WTC11 (cell line): Measurements from ENCODE around the gene DDC. TPM values are rescaled to one million over a fixed set of nuclear protein-coding genes. Genes with fewer than 3 reads are reported as not detected.

Experiments used
- ATAC-seq: fragments of 200-7000 bp; cut with Tn5 transposase; 2 replicates; pipeline ENCODE4 v1.10.0; 2021; ENCODE audit warnings: mild to moderate bottlenecking, moderate library complexity
- CTCF ChIA-PET: fragments of 300-600 bp; sonication (Branson Sonifier 250); formaldehyde crosslinking; loops from one replicate; lab custom pipeline; 2021; ENCODE audit warnings: antibody characterized with exemption; lab: Charles Lee
- POLR2A ChIA-PET: fragments of 350-600 bp; sonication (Branson Sonifier 250); formaldehyde crosslinking; loops from one replicate; lab custom pipeline; 2021; ENCODE audit warnings: antibody characterized with exemption; lab: Charles Lee
- DNase-seq: peaks from one replicate; pipeline ENCODE4 v3.0.0; 2021; ENCODE audit warnings: low spot score
- H3K27ac Mint-ChIP-seq: 2 replicates; pipeline ENCODE4 v1.8.0; 2021; ENCODE audit warnings: mixed read lengths
- H3K27me3 Mint-ChIP-seq: 2 replicates; pipeline ENCODE4 v1.8.0; 2021; ENCODE audit warnings: low read depth, mild to moderate bottlenecking, moderate library complexity, mixed read lengths
- H3K36me3 Mint-ChIP-seq: 2 replicates; pipeline ENCODE4 v1.8.0; 2021; ENCODE audit warnings: mixed read lengths
- H3K4me1 Mint-ChIP-seq: 2 replicates; pipeline ENCODE4 v1.8.0; 2022; ENCODE audit warnings: mixed read lengths
- H3K4me3 Mint-ChIP-seq: 2 replicates; pipeline ENCODE4 v1.8.0; 2021; ENCODE audit warnings: mild to moderate bottlenecking, moderate library complexity, mixed read lengths
- H3K9me3 Mint-ChIP-seq: 2 replicates; pipeline ENCODE4 v1.8.0; 2021; ENCODE audit warnings: mixed read lengths
- ELF4 ChIP-seq: sonication (generic); formaldehyde crosslinking; IDR thresholded peaks from 2 replicates; pipeline ENCODE4 v1.8.1; 2022; ENCODE audit warnings: low read depth, mild to moderate bottlenecking, moderate library complexity, missing genetic modification reagents
- FOXK1 ChIP-seq: sonication (generic); formaldehyde crosslinking; IDR thresholded peaks from 2 replicates; pipeline ENCODE4 v1.8.0; 2022; ENCODE audit warnings: mild to moderate bottlenecking, moderate library complexity, missing genetic modification reagents
- GABPB1 ChIP-seq: sonication (generic); formaldehyde crosslinking; IDR thresholded peaks from 2 replicates; pipeline ENCODE4 v1.8.1; 2023; ENCODE audit warnings: mild to moderate bottlenecking, missing genetic modification reagents
- IRF2 ChIP-seq: sonication (generic); formaldehyde crosslinking; IDR thresholded peaks from 2 replicates; pipeline ENCODE4 v1.8.0; 2022; ENCODE audit warnings: low read depth, missing genetic modification reagents, borderline replicate concordance
- JAZF1 ChIP-seq: fragments of 250-450 bp; sonication (Bioruptor Pico); IDR thresholded peaks from 2 replicates; pipeline ENCODE4 v1.9.0; 2021; ENCODE audit warnings: moderate library complexity, mild to moderate bottlenecking, inconsistent platforms
- NFATC4 ChIP-seq: fragments of 250-450 bp; sonication (Bioruptor Pico); IDR thresholded peaks from 2 replicates; pipeline ENCODE4 v1.9.0; 2021; ENCODE audit warnings: mild to moderate bottlenecking
- NFYB ChIP-seq: sonication (generic); formaldehyde crosslinking; conservative IDR thresholded peaks from 2 replicates; pipeline ENCODE4 v1.8.0; 2022; ENCODE audit warnings: low read depth, missing genetic modification reagents
- NR3C1 ChIP-seq: sonication (generic); formaldehyde crosslinking; conservative IDR thresholded peaks from 2 replicates; pipeline ENCODE4 v1.8.1; 2023; ENCODE audit warnings: low read depth, mild to moderate bottlenecking, missing genetic modification reagents
- PRRX2 ChIP-seq: fragments of 250-450 bp; sonication (Bioruptor Pico); IDR thresholded peaks from 2 replicates; pipeline ENCODE4 v1.8.0; 2021; ENCODE audit warnings: mild to moderate bottlenecking
- TEAD1 ChIP-seq: sonication (generic); formaldehyde crosslinking; IDR thresholded peaks from 2 replicates; pipeline ENCODE4 v1.8.0; 2022; ENCODE audit warnings: mild to moderate bottlenecking, missing genetic modification reagents
- TP53 ChIP-seq: sonication (generic); formaldehyde crosslinking; IDR thresholded peaks from 2 replicates; pipeline ENCODE4 v1.8.1; 2023; ENCODE audit warnings: mild to moderate bottlenecking, missing genetic modification reagents
- ZNF232 ChIP-seq: sonication (generic); formaldehyde crosslinking; IDR thresholded peaks from 2 replicates; pipeline ENCODE4 v1.8.0; 2022; ENCODE audit warnings: mild to moderate bottlenecking, missing genetic modification reagents
- ZNF263 ChIP-seq: sonication (generic); formaldehyde crosslinking; IDR thresholded peaks from 2 replicates; pipeline ENCODE4 v1.8.1; 2022; ENCODE audit warnings: low read depth, mild to moderate bottlenecking, moderate library complexity, missing genetic modification reagents
- ZNF425 ChIP-seq: fragments of 250-450 bp; sonication (Bioruptor Pico); conservative IDR thresholded peaks from 2 replicates; pipeline ENCODE4 v1.9.0; 2021; ENCODE audit warnings: mild to moderate bottlenecking
- ZNF532 ChIP-seq: fragments of 250-450 bp; sonication (Bioruptor Pico); IDR thresholded peaks from 2 replicates; pipeline ENCODE4 v1.9.0; 2021; ENCODE audit warnings: mild to moderate bottlenecking, borderline replicate concordance
- total RNA-seq: library from RNA; stranded (reverse); gene quantifications from 3 replicates; pipeline ENCODE4 v1.2.3, GENCODE V29; 2021
- TF ChIP-seq, protein P1 (sequence below): sonication (generic); formaldehyde crosslinking; IDR thresholded peaks from 2 replicates; pipeline ENCODE4 v1.8.0; 2022; ENCODE audit warnings: mild to moderate bottlenecking, missing genetic modification reagents
- TF ChIP-seq, protein P2 (sequence below): sonication (generic); formaldehyde crosslinking; IDR thresholded peaks from 2 replicates; pipeline ENCODE4 v1.8.1; 2022; ENCODE audit warnings: low read depth, mild to moderate bottlenecking, moderate library complexity, missing genetic modification reagents, borderline replicate concordance

DDC gene
- total RNA-seq, 1 experiment from 2014 or later: not detected

- ChIA-PET CTCF (no interaction called here), POLR2A (interaction anchor here (0.7 kb wide), 1 partner anchor 50 kb away, joined by 3 read pairs; no protein-coding TSS in a partner anchor)
- ATAC-seq: no peak
Observed at GRCh38 chr7:50553973-50554372, 11.2 kb downstream of the DDC start.

More at GRCh38 chr7:50553973-50554372, 11.2 kb downstream of the DDC start:
- TF ChIP-seq, protein P1, sequence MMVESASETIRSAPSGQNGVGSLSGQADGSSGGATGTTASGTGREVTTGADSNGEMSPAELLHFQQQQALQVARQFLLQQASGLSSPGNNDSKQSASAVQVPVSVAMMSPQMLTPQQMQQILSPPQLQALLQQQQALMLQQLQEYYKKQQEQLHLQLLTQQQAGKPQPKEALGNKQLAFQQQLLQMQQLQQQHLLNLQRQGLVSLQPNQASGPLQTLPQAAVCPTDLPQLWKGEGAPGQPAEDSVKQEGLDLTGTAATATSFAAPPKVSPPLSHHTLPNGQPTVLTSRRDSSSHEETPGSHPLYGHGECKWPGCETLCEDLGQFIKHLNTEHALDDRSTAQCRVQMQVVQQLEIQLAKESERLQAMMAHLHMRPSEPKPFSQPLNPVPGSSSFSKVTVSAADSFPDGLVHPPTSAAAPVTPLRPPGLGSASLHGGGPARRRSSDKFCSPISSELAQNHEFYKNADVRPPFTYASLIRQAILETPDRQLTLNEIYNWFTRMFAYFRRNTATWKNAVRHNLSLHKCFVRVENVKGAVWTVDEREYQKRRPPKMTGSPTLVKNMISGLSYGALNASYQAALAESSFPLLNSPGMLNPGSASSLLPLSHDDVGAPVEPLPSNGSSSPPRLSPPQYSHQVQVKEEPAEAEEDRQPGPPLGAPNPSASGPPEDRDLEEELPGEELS (CRISPR knock-in tag): no peak
- no peak for TF ChIP-seq FOXK1 (CRISPR knock-in tag)
- TF ChIP-seq TEAD1: no peak
- TF ChIP-seq JAZF1 (CRISPR knock-in tag): no peak
- TF ChIP-seq NFYB (CRISPR knock-in tag): no peak
- TF ChIP-seq GABPB1 (CRISPR knock-in tag): no peak
- TF ChIP-seq ZNF263 (CRISPR knock-in tag): no peak
- no peak for TF ChIP-seq ZNF532 (CRISPR knock-in tag)
- TF ChIP-seq PRRX2 (CRISPR knock-in tag): no peak
- no peak for TF ChIP-seq IRF2 (CRISPR knock-in tag)
- TF ChIP-seq ZNF232 (CRISPR knock-in tag): no peak
- TF ChIP-seq, protein P2, sequence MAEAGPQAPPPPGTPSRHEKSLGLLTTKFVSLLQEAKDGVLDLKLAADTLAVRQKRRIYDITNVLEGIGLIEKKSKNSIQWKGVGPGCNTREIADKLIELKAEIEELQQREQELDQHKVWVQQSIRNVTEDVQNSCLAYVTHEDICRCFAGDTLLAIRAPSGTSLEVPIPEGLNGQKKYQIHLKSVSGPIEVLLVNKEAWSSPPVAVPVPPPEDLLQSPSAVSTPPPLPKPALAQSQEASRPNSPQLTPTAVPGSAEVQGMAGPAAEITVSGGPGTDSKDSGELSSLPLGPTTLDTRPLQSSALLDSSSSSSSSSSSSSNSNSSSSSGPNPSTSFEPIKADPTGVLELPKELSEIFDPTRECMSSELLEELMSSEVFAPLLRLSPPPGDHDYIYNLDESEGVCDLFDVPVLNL (CRISPR knock-in tag): no peak
- TF ChIP-seq NR3C1 (CRISPR knock-in tag): no peak
- no peak for TF ChIP-seq ZNF425 (CRISPR knock-in tag)
- no peak for TF ChIP-seq NFATC4 (CRISPR knock-in tag)
- TF ChIP-seq TP53 (CRISPR knock-in tag): no peak
- no peak for TF ChIP-seq ELF4 (CRISPR knock-in tag)
- H3K36me3 Mint-ChIP-seq: no peaks in the 10 kb centered on the region
- no peak overlapping the region for H3K4me3 Mint-ChIP-seq
- H3K4me1 Mint-ChIP-seq: peaks cover 14% of the 10 kb centered on the region
- H3K27ac Mint-ChIP-seq: no peak overlapping the region
- H3K9me3 Mint-ChIP-seq: peaks cover 4% of the 10 kb centered on the region
- H3K27me3 Mint-ChIP-seq: no peaks in the 10 kb centered on the region
- no peak for DNase-seq
